ENCODE results near the gene DIS3L2. TPM values are rescaled to one million over a fixed set of nuclear protein-coding genes. Genes with fewer than 3 reads are reported as not detected.

Gene DIS3L2
- total RNA-seq, 1 donor from 2014 or later, result 42.1 TPM

- no peak for TF ChIP-seq CTCF (IDR thresholded peaks at IDR 0.05; ENCODE audit: partially characterized antibody, unreplicated experiment)
- Mint-ChIP-seq H3K4me3 (ENCODE audit: unreplicated experiment) (no peak overlapping the region), H3K4me1 (ENCODE audit: low read depth, unreplicated experiment) (peaks cover 1% of the 10 kb centered on the region), H3K9me3 (ENCODE audit: unreplicated experiment) (peaks cover 10% of the 10 kb centered on the region), H3K27ac (ENCODE audit: unreplicated experiment) (no peak overlapping the region), H3K27me3 (ENCODE audit: unreplicated experiment) (no peaks in the 10 kb centered on the region), H3K36me3 (ENCODE audit: unreplicated experiment) (peaks cover 6% of the 10 kb centered on the region)
- no peak for DNase-seq
Measured at GRCh38 chr2:232319067-232319802, 357.7 kb downstream of the DIS3L2 start.

GRCh38 chr2:232319803-232320442 is 358.4 kb downstream of the DIS3L2 start:
- TF ChIP-seq CTCF (IDR thresholded peaks at IDR 0.05; ENCODE audit: partially characterized antibody, unreplicated experiment), result no peak
- H3K36me3 Mint-ChIP-seq (ENCODE audit: unreplicated experiment), result no peaks in the 10 kb centered on the region

GRCh38 chr2:232320443-232320803 is 358.9 kb downstream of the DIS3L2 start:
- Mint-ChIP-seq H3K27me3 (ENCODE audit: unreplicated experiment) (no peaks in the 10 kb centered on the region), H3K27ac (ENCODE audit: unreplicated experiment) (no peak overlapping the region), H3K9me3 (ENCODE audit: unreplicated experiment) (peaks cover 6% of the 10 kb centered on the region), H3K36me3 (ENCODE audit: unreplicated experiment) (no peaks in the 10 kb centered on the region), H3K4me3 (ENCODE audit: unreplicated experiment) (no peak overlapping the region), H3K4me1 (ENCODE audit: low read depth, unreplicated experiment) (peaks cover 1% of the 10 kb centered on the region)
- TF ChIP-seq CTCF (IDR thresholded peaks at IDR 0.05; ENCODE audit: partially characterized antibody, unreplicated experiment), result no peak
- DNase-seq, result no peak

More at GRCh38 chr2:232319803-232320442, 358.4 kb downstream of the DIS3L2 start:
- Mint-ChIP-seq H3K27ac (ENCODE audit: unreplicated experiment) (no peak overlapping the region), H3K27me3 (ENCODE audit: unreplicated experiment) (no peaks in the 10 kb centered on the region), H3K4me3 (ENCODE audit: unreplicated experiment) (no peak overlapping the region), H3K9me3 (ENCODE audit: unreplicated experiment) (peaks cover 6% of the 10 kb centered on the region), H3K4me1 (ENCODE audit: low read depth, unreplicated experiment) (peaks cover 1% of the 10 kb centered on the region)
- DNase-seq, result no peak

GRCh38 chr2:232321156-232321816 is 359.8 kb downstream of the DIS3L2 start:
- Mint-ChIP-seq H3K27me3 (ENCODE audit: unreplicated experiment) (no peaks in the 10 kb centered on the region), H3K27ac (ENCODE audit: unreplicated experiment) (no peak overlapping the region), H3K9me3 (ENCODE audit: unreplicated experiment) (peaks cover 4% of the 10 kb centered on the region), H3K4me1 (ENCODE audit: low read depth, unreplicated experiment) (peaks cover 1% of the 10 kb centered on the region), H3K4me3 (ENCODE audit: unreplicated experiment) (no peak overlapping the region), H3K36me3 (ENCODE audit: unreplicated experiment) (no peaks in the 10 kb centered on the region)
- no peak for TF ChIP-seq CTCF (IDR thresholded peaks at IDR 0.05; ENCODE audit: partially characterized antibody, unreplicated experiment)
- DNase-seq, result no peak
